Activated CD4-positive, CD25-positive, alpha-beta regulatory T cell treated with anti-CD3 and anti-CD28 coated beads, Interleukin-2, amount 50 U/mL, for 24 hours (primary cell): ENCODE results near the gene CHST8.
"Not testable (repeated sequence)": the region's sequence is repeated elsewhere in the genome, so short reads cannot be mapped to it uniquely, and the experiment has no call there.

ENCODE experiments used
- ATAC-seq, 2 donors: fragments of 150-1000 bp; cut with Tn5 transposase; one replicate each; pipeline ENCODE4 v1.10.0; 2021; ENCODE audit warnings: mild to moderate bottlenecking in 1 of 2, moderate library complexity in 1 of 2

The CHST8 gene, protein sequence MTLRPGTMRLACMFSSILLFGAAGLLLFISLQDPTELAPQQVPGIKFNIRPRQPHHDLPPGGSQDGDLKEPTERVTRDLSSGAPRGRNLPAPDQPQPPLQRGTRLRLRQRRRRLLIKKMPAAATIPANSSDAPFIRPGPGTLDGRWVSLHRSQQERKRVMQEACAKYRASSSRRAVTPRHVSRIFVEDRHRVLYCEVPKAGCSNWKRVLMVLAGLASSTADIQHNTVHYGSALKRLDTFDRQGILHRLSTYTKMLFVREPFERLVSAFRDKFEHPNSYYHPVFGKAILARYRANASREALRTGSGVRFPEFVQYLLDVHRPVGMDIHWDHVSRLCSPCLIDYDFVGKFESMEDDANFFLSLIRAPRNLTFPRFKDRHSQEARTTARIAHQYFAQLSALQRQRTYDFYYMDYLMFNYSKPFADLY

GRCh38 chr19:33621811-33622504 lies at the start of gene CHST8:
CHST8 (plus strand) TSS chr19:33621953; CDS start chr19:33689262, 67,309 bp downstream.
- ATAC-seq, result no peak

GRCh38 chr19:33572929-33573328 lies 48.8 kb upstream of the CHST8 start:
- ATAC-seq, result no peak

DNA sequence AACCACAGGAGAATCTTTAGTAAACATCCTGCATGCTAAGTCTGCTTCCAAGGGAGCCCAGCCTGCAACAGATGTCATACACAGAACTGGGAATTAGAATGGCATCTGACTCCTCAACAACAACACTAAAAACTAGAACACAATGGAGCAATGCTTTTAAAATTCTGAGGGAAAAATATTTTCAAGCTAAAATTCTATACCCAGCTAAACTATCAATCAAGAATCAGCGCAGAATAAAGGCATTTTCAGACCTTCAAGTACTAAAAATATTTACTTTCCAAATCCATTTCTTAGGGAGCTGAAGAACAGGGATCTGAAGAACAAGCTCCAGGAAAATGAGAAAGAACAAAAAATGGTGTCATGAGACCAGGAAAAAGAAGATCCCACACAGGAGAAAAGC lies 46.9 kb upstream of the CHST8 start:
- no peak for ATAC-seq

GRCh38 chr19:33578697-33579096 lies 43.1 kb upstream of the CHST8 start:
- ATAC-seq, result no peak

DNA sequence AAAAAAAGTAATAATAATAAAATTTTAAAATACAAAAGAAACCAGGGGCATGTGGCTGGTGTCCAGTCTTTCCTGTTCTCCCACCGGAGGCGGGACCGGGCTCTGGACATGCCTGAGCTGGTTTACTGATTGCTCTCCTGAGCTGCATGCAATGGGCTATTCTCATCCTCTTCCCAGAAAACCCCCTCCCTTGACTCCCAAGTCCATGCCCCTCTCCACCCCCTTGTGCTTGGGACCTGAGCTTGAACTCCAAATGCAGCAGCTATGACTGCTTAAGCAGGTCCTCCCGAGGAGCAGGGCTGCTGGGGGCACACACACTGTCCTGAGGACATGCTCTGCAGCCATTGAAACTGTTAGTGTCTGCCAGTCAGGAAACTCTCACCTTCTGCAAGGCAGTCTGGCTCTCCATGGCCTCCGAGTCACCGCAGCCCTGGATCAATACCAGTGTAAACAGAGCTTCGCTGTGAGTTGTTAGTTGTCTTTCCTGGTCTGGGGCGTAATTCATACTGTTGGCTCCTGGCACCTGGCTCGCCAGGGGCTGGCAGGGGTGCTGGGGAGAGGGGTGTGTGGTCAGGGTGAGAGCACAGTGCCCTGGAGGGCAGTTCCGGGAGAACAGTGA lies 41.6 kb upstream of the CHST8 start:
- no peak for ATAC-seq

GRCh38 chr19:33580645-33581037 lies 41.1 kb upstream of the CHST8 start:
- no peak for ATAC-seq

DNA sequence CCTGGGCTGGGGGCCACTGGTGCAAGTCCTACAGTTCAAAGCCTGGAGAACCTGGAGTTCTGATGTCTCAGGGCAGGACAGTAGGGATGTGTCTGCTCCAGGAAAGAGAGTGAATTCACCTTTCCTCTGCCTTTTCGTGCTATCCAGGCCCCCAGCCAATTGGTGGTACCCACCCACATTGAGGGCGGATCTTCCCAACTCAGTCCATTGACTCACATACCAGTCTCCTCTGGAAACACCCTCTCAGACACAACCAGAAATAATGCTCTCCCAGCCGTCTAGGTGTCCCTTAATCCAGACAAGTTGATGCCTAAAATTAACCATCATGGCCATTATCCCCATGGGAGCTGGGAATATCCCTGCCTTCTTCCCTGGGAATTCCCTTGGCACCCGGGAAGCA lies 38.8 kb upstream of the CHST8 start:
- ATAC-seq, result no peak

- ATAC-seq, result no peak
Measured at GRCh38 chr19:33587150-33587549, 34.6 kb upstream of the CHST8 start.

DNA sequence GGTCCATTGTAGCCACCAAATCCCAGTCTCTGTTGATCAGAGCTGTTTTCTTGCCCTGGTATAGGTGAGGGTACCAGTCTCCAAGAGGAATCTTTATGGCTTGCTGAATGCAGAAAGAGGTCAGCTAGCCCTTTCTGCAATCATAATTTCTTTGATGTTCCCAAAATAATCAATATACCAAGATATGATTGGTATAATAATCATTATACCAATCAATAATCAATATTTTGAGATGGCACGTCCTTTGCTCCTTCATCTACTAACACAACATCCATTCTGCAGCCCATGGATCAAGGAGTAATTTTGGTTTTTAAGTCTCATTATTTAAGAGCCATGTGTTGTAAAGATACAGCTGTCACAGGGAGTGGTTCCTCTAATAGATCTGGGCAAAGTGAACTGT lies 31.5 kb upstream of the CHST8 start:
- no peak for ATAC-seq

DNA sequence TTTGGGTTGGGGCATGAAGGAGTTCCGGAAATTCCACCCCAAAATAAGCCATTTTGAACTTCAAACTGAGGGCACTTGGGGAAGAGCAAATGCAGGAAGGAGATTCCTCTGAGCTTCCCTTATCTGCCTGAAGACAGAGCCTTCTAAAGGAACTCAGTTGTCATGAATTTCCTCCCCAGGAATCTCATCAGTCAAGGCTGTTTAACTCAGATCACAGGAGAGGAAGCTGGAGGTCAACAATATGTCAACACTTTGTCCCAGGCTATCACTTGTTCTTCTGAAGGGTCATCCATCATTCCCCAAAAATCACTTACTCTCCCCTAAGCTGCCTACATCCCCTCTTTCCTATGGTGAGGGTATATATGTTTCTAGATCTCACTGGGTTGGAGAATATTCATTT lies 26.0 kb upstream of the CHST8 start:
- ATAC-seq, result no peak

DNA sequence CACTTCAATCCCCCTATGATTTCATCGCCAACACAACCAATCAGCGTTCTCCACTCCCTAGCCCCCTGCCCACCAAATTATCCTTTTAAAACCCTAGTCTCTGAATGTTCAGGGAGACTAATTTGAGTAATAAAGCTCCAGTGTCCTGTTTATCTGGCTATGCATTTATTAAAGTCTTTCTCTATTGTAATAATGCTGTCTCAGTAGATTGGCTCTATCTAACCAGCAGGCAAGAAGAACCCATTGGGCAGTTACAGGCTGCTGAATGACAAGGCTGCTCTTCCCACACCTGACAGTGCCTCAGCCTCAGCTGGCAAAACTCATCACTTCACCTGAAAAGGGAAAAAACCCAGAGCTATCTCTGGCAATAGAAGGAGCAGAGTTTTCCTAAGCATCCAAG lies 20.2 kb upstream of the CHST8 start:
- ATAC-seq, result no peak

DNA sequence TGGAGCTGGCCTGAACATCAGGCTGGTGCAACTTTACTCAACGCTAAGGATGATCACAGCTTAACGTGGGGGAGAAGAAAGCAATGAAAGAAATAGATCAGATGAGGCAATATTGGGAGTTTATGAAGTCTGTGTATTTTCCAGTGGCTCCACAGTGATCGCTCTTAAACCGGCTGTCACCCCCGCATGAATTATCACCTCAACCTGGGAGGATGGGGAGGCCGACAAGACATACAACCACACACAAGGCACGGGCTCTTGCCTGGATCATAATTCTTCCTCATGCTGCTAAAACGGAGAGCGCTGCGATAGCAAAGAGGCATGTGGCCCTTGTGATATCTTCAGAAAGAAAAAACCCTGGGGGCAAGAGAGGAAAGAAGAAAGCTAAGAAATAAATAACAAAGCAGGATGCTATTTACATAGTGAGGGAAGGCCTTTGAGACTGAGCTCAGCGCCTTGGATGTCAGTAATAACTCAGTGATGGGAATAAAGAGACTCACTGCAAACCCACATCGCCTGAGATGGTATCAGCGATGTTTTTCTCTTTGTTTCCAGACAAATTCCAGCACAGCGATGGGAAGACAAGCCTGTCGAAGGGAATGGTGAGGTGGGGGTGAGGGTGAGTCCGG lies 19.1 kb upstream of the CHST8 start:
- no peak for ATAC-seq

- no peak for ATAC-seq
Measured at GRCh38 chr19:33603377-33603776, 18.4 kb upstream of the CHST8 start.

DNA sequence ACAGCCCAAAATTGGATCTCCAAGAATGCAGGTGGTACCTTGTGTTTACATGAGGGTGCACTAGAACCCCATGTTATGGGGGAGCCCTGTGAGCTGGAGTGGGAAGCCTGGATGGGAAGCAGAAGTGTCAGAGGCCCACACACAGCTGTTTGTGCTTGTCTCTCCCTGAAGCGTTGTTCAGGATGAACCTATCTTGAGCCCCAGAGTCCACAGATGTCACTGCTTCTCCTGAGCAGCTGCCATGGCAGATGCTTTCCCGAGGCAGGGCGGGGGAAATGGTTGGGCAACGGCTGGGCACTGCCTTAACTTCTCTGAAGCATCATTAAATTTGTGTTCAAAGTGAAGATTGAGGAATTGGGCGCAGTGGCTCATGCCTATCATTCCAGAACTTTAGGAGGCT lies 17.1 kb upstream of the CHST8 start:
- ATAC-seq, result no peak

DNA sequence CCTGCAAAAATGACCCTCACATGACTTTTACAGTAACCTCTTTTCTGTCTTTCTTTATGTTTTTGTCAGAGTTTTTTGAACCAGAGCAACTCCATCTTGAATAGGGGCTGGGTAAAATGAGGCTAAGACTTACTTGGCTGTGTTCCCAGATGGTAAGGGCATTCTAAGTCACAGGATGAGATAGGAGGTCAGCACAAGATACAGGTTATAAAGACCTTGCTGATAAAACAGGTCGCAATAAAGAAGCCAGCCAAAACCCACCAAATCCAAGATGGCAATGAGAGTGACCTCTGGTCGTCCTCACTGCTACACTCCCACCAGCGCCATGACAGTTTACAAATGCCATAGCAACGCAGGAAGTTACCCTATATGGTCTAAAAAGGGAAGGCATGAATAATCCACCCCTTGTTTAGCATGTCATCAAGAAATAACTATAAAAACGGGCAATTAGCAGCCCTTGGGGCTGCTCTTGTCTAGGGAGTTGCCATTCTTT lies 15.9 kb upstream of the CHST8 start:
- ATAC-seq, result not testable (repeated sequence)

DNA sequence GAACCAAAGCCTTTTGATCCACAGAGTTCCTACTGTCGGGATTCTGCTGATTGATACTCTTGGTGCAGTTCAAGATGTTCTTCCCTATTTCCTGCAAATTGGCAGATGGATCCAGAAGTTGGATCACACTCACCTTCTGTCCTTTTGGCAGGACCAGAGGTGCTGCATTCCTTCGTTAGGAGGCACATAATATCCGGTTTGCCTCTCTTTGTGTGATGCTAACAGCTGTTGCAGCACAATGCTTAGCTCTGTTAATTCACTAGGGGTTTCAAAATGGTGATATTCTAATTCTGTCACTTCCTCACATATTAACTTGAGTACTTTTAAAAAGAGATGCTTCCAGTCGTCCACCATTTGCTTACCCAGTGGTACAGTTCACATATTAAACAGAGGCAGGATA lies 15.2 kb upstream of the CHST8 start:
- no peak for ATAC-seq

DNA sequence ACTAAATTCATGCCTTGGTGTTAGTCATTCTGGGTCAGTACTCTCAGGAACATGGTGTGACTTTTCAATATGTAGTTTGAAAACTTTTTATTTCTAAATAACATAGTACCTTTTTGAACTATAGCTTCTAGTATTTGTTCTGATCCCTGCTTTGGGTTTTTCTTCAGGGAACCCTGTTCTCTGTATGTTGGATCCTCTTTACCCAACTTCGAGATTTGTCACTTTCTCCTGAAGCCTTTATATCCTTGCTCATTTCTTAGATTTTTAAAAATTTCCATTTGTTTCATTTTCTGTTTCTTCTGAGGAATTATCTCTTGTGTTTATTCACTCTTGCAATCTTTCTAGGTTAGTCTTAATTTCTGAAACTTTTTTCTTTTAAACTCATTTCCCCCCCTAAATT lies 12.4 kb upstream of the CHST8 start:
- ATAC-seq, result no peak

DNA sequence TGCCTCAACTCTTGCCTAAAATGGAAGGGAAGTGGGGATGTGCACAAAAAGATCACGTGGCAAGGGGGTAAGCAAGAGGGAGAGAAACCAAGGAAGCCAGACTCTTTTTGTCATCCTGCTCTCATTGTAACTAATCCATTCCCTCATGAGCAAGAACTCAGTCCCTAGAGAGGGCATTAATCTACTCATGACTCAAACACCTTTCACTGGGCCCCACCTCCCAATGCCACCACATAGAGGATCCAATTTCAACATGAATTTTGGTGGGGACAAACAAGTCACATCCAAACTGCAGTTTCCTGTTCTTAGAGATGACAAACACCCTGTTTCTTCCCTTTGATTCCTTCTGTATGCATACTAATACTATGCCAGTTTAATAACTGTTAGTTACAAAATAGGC lies 11.2 kb upstream of the CHST8 start:
- no peak for ATAC-seq

GRCh38 chr19:33612928-33613619 lies 8.7 kb upstream of the CHST8 start:
- ATAC-seq, result no peak

DNA sequence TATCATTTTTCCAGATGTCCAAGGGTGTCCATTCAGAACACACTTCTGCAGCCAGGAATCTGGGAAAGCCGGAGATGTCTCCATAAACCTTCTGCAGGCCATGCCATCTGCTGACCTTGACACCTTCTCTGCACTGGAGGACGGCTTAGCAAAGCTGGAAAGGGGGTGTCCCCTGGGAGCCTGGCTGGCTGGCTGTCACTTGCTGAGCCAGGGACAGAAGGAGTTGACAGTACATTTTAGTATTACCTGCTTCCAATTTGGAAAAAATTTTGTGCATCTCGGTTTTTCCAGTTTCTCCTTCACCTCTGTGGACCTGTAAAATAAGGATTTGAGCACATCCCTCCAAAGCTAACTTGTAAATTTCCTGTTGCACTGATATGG lies 8.1 kb upstream of the CHST8 start:
- ATAC-seq, result no peak

DNA sequence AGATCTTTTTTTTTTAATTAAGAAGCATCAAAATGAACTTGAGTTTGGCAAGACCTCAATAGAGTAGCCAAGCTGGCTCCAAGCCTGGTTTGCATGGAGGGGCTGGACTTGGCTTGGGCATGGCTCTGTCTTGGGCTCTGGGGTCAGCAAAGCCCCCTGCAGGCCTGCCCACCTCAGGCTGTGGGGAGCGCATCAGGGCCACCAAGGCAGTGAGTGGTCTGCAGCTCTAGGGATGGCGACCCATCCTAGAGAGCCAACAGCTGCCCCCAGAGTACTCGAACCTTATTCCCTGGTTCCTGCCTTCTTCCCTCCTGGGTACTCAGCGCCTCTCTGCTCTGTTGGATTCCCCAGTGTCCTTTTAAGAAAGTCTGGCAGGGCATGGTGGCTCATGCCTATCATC lies 5.4 kb upstream of the CHST8 start:
- ATAC-seq, result no peak

DNA sequence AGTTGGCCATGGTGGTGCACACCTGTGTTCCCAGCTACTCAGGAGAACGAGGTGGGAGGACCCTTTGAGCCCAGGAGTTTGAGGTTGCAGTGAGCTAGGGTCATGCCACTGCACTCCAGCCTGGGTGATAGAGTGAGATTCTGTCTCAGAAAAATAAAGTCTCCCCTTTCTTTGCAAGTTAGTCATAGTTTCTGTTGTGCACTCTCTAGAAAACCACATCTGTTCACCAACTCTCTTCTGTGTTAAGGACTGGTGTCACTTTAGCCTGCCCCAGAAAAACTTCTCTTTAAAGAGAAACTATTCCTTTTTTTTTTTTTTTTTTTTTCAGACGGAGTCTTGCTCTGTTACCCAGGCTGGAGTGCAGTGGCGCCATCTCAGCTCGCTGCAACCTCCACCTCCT lies 4.9 kb upstream of the CHST8 start:
- no peak for ATAC-seq

- ATAC-seq, result not testable (repeated sequence)
Measured at GRCh38 chr19:33618363-33618762, 3.4 kb upstream of the CHST8 start.
